Measurements from ENCODE around the gene PTH1R. TPM values are rescaled to one million over a fixed set of nuclear protein-coding genes. Genes with fewer than 3 reads are reported as not detected.

The PTH1R gene
- total RNA-seq, 1 experiment from 2014 or later, result 1.0 TPM

DNA sequence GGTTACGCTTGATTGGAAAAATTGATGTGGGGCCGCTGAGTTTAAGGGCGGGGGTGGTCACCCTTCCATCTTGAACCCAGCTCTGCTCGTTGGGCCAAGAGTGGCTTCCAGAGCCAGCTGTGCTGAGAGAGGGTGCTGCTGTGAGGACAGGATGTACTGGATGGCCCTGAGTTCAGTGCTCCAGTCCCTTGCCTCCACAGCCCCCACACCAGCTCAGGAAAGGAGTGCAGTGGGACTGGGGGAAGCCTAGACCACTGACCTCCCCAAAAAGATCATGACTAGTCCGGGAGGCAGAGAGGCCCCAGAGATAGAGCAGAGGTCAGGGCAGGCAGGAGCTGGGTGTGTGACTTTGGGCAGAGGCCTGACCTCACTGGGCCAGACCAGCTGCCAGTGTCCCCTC, 4.0 kb upstream of the PTH1R start:
- Histone ChIP-seq H3K14ac (ENCODE audit: insufficient read depth, low read length) (no peak overlapping the region), H3K79me2 (ENCODE audit: insufficient read depth, low read length) (no peaks in the 10 kb centered on the region), H3K23ac (ENCODE audit: insufficient read length, low read depth, low read length) (no peak overlapping the region), H4K8ac (replicated peaks; ENCODE audit: insufficient read length, low read depth, low read length) (no peak overlapping the region), H2BK120ac (ENCODE audit: low read depth, low read length, poor library complexity, severe bottlenecking) (no peak overlapping the region), H3K18ac (ENCODE audit: insufficient read length, low read depth, low read length) (no peak overlapping the region), H3K4me1 (ENCODE audit: insufficient read depth, low read length) (no peaks in the 10 kb centered on the region), H4K20me1 (ENCODE audit: control insufficient read depth, insufficient read depth, insufficient read length) (no peaks in the 10 kb centered on the region), H4K91ac (ENCODE audit: insufficient read length, low read depth, low read length) (no peak overlapping the region), H3K27me3 (ENCODE audit: insufficient read depth, low read length) (peaks cover 3% of the 10 kb centered on the region; the same call in 1 of the 2 replicates), H4K5ac (ENCODE audit: insufficient read length, low read depth, low read length) (no peak overlapping the region), H2BK15ac (ENCODE audit: low read depth, low read length) (no peak overlapping the region), H2BK5ac (ENCODE audit: insufficient read length, low read length) (no peak overlapping the region), H3K9ac (ENCODE audit: extremely low read depth, insufficient read length, low read length) (no peak overlapping the region), H2AK5ac (ENCODE audit: insufficient read length, low read length) (no peak overlapping the region), H3K4ac (ENCODE audit: low read depth, low read length) (no peak overlapping the region), H3K9me3 (ENCODE audit: control insufficient read depth, low read depth, low read length) (no peaks in the 10 kb centered on the region), H2BK12ac (ENCODE audit: insufficient read length, low read depth, low read length) (no peak overlapping the region), H3K79me1 (ENCODE audit: insufficient read depth, low read depth, low read length, poor library complexity, severe bottlenecking) (no peaks in the 10 kb centered on the region), H3K4me2 (ENCODE audit: insufficient read depth, insufficient read length, low read length) (no peak overlapping the region), H3T11ph (ENCODE audit: low read length) (no peak overlapping the region), H3K27ac (ENCODE audit: insufficient read length, low read depth, low read length) (no peak overlapping the region), H2BK20ac (ENCODE audit: low read depth, low read length, poor library complexity, severe bottlenecking) (no peak overlapping the region), H3K23me2 (ENCODE audit: insufficient read length, low read depth, low read length, poor library complexity, severe bottlenecking) (no peaks in the 10 kb centered on the region), H2AFZ (ENCODE audit: low read length) (no peak overlapping the region), H3K56ac (ENCODE audit: insufficient read length, low read depth, low read length) (no peak overlapping the region)
- Mint-ChIP-seq H3K4me3 (no peak overlapping the region), H3K4me1 (peaks cover 2 to 15% of the 10 kb centered on the region in 2 experiments), H3K36me3 (ENCODE audit: insufficient read depth in 1 of 3, low read depth in 3 of 3) (no peaks in the 10 kb centered on the region), H3K9me3 (no peaks in the 10 kb centered on the region), H3K27me3 (ENCODE audit: low read depth) (peaks cover 95% of the 10 kb centered on the region), H3K27ac (no peak overlapping the region)
- TF ChIP-seq, protein P1, sequence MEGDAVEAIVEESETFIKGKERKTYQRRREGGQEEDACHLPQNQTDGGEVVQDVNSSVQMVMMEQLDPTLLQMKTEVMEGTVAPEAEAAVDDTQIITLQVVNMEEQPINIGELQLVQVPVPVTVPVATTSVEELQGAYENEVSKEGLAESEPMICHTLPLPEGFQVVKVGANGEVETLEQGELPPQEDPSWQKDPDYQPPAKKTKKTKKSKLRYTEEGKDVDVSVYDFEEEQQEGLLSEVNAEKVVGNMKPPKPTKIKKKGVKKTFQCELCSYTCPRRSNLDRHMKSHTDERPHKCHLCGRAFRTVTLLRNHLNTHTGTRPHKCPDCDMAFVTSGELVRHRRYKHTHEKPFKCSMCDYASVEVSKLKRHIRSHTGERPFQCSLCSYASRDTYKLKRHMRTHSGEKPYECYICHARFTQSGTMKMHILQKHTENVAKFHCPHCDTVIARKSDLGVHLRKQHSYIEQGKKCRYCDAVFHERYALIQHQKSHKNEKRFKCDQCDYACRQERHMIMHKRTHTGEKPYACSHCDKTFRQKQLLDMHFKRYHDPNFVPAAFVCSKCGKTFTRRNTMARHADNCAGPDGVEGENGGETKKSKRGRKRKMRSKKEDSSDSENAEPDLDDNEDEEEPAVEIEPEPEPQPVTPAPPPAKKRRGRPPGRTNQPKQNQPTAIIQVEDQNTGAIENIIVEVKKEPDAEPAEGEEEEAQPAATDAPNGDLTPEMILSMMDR (conservative IDR thresholded peaks at IDR 0.05), result no peak
- no CpG with 5 or more reads among the region's 5 CpGs for WGBS (ENCODE audit: extremely low coverage, insufficient read length, low lambda C conversion rate)
- DNase-seq, result no peak

Measured in H9 (cell line).